NOMO-1 treated with dmso at 0.1 percent for 144 hours (cell line): ENCODE data around the gene DYNLT2B.
"Not testable (repeated sequence)": the region's sequence is repeated elsewhere in the genome, so short reads cannot be mapped to it uniquely, and the experiment has no call there.

ENCODE experiments used
- DNase-seq: peaks from one replicate; lab custom pipeline; 2025; ENCODE audit not compliant: unreplicated experiment; lab: John Stamatoyannopoulos, UW

DYNLT2B gene

GRCh38 chr3:196274585-196274984, 43.5 kb downstream of the DYNLT2B start:
- peak; percentile 45 for DNase-seq

- no peak for DNase-seq
Measured at GRCh38 chr3:196273655-196274054, 44.4 kb downstream of the DYNLT2B start.

DNA sequence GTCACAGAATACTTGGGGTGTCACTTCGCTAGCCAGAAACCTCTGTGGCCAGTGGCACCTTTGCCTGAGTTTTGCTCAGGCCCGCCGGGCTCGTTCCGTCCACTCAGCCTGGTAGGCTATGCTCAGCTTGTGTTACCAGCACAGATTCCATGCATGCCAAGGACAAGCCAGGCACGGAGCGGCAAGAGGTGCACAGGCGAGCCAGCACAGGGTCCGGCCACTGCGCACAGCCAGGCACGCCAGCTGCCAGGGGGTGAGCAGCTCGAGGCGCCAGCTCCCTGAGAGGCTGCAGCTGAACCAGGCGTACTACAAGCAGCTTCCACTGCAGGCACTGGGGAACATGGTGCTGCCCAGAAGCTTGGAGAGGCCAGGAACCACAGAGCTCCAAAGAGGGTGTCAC, 45.2 kb downstream of the DYNLT2B start:
- DNase-seq, result no peak

DNA sequence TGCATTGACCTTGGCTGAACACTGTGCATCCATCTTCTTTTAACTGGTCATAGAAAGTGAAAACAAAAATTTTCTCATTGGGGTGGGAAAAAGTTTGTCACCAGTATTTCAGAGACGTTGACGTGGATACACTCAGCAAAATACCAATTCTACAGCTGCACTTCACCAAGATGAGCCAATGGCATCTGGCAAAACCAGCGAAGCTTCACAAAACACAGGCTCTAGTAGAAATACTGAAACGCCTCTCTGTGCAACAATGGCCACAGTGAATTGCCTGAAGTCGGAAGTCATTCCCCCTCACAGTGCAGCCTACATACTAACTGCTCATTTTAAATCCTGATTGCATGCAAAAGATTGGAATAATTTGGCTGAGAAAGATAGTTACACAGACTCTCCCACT, 47.5 kb downstream of the DYNLT2B start:
- DNase-seq, result no peak

GRCh38 chr3:196268284-196269163, 49.5 kb downstream of the DYNLT2B start:
- DNase-seq, result peak; percentile 16

DNA sequence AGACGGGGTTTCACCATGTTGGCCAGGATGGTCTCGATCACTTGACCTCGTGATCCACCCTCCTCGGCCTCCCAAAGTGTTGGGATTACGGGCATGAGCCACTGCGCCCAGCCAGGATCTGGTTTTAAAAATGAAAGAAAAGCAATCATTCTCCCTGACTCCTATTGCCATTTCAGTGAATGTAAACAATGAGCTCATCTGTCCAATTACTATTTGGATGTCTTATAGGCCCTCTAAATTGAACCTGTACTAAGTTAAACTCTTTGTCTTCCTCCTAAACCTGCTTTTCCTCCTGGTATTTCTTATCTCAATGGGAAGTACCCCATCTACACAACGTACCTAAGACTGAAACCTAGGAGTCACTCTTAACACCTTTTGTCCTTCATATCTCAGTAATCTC, 54.2 kb downstream of the DYNLT2B start:
- no peak for DNase-seq

- no peak for DNase-seq
Measured at GRCh38 chr3:196260784-196261183, 57.3 kb downstream of the DYNLT2B start.

DNA sequence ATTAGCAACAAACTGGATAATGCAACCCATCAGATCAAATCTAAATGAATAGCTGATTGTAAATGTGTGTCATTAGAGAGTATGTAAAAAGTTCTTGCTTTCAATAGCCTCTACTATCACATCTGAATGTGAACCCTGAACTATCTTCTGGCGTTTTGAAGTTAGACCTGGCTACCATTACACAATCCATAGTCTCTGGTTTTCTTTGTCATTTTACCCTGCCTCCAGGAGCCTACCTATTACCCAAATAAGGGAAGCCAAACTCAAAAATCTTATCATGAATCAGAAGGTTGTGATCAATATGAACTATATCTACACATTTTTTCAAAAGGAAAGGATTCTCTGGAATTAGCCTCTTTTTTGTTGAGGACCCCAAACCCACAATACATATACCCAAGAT, 62.3 kb downstream of the DYNLT2B start:
- no peak for DNase-seq

GRCh38 chr3:196254376-196255283, 63.4 kb downstream of the DYNLT2B start:
- DNase-seq, result no peak

GRCh38 chr3:196251918-196252317, 66.1 kb downstream of the DYNLT2B start:
- no peak for DNase-seq

GRCh38 chr3:196246612-196247308, 71.3 kb downstream of the DYNLT2B start:
- peak; percentile 97 for DNase-seq

DNA sequence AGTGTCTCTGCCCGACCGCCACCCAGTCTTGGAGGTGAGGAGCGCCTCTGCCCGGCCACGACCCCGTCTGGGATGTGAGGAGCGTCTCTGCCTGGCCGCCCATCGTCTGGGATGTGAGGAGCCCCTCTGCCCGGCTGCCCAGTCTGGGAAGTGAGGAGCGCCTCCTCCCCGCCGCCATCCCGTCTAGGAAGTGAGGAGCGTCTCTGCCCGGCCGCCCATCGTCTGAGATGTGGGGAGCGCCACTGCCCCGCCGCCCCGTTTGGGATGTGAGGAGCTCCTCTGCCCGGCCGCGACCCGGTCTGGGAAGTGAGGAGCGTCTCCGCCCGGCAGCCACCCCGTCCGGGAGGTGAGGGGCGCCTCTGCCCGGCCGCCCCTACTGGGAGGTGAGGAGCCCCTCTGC, 73.9 kb downstream of the DYNLT2B start:
- DNase-seq, result not testable (repeated sequence)

DNA sequence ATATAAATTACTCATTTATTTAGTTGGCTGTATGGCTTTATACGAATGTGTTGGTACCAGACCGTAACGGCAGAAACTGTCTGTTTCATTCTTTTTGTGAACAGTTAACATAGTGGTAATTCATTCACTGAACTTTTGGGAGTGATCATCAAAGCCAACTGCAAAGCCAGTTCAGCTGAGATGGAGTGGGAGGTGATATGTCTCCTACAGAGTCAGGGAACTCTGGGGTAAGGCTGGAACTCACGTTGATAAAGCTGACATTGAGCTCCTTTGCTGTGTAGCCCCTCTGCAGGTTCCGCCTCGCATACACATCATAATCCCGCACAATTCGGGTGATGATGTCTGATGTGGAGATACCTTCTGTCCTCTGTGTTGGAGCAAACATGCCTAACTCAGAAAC, 76.3 kb downstream of the DYNLT2B start:
- no peak for DNase-seq
